ENCODE results near the gene ZNF557. TPM values are rescaled to one million over a fixed set of nuclear protein-coding genes. Genes with fewer than 3 reads are reported as not detected.
A peak's percentile ranks its signal among the peaks of the same experiment; 100 is the strongest.

ZNF557 gene
- total and polyA plus RNA-seq, 4 donors, result 6.9 to 18.1 (median 13.2) TPM

DNA sequence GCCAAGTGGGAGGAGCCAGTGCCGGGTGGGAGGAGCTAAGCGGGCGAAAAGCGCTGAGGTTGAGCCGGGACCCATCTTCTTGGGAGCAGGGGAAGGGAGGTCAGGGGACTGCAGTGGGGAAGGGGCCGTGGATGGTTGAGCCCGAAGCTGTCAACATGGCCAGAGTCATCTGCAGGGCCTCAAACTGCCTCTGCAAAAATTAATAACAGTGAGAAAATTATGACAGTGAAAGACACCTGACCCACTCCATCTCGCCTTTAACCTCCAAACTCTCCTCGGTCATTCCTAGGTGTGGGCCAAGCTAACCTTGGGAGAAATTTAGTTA is 30.1 kb downstream of the ZNF557 start:
- Histone ChIP-seq H3K4me1 (ENCODE audit: control insufficient read depth, insufficient read depth, low read length) (peaks cover 7% of the 10 kb centered on the region), H3K27ac (ENCODE audit: low read depth, low read length) (peak overlapping the region; percentile 97), H3K9me3 (ENCODE audit: control insufficient read depth, insufficient read depth, low read length) (peaks cover 3% of the 10 kb centered on the region), H3K36me3 (ENCODE audit: control insufficient read depth, insufficient read depth, low read length) (no peaks in the 10 kb centered on the region), H3K4me3 (ENCODE audit: low read depth, low read length) (peak overlapping the region; percentile 75), H3K27me3 (ENCODE audit: control insufficient read depth, insufficient read depth, low read length) (no peaks in the 10 kb centered on the region)
- 0% methylated on average over 6 of the region's 9 CpGs for WGBS (ENCODE audit: insufficient coverage)
- no peak for DNase-seq (ENCODE audit: low read depth in 4 of 6, low spot score in 6 of 6)

GRCh38 chr19:7101498-7102253 is 32.2 kb downstream of the ZNF557 start:
- WGBS (ENCODE audit: insufficient coverage), result 78% methylated on average over 10 of the region's 19 CpGs
- DNase-seq (ENCODE audit: low read depth in 4 of 6, low spot score in 6 of 6), result no peak
- Histone ChIP-seq H3K36me3 (ENCODE audit: control insufficient read depth, insufficient read depth, low read length) (no peaks in the 10 kb centered on the region), H3K27me3 (ENCODE audit: control insufficient read depth, insufficient read depth, low read length) (no peaks in the 10 kb centered on the region), H3K4me1 (ENCODE audit: control insufficient read depth, insufficient read depth, low read length) (peaks cover 7% of the 10 kb centered on the region), H3K27ac (ENCODE audit: low read depth, low read length) (no peak overlapping the region), H3K9me3 (ENCODE audit: control insufficient read depth, insufficient read depth, low read length) (no peaks in the 10 kb centered on the region), H3K4me3 (ENCODE audit: low read depth, low read length) (no peak overlapping the region)

- H3K36me3 ChIP-seq (ENCODE audit: control insufficient read depth, insufficient read depth, low read length), result no peaks in the 10 kb centered on the region
- no peaks in the 10 kb centered on the region for H3K27me3 ChIP-seq (ENCODE audit: control insufficient read depth, insufficient read depth, low read length)
- no peak for DNase-seq (ENCODE audit: low read depth in 4 of 6, low spot score in 6 of 6)
- no peak overlapping the region for H3K4me3 ChIP-seq (ENCODE audit: low read depth, low read length)
- H3K4me1 ChIP-seq (ENCODE audit: control insufficient read depth, insufficient read depth, low read length), result peaks cover 3% of the 10 kb centered on the region
- no peaks in the 10 kb centered on the region for H3K9me3 ChIP-seq (ENCODE audit: control insufficient read depth, insufficient read depth, low read length)
- no peak overlapping the region for H3K27ac ChIP-seq (ENCODE audit: low read depth, low read length)
These were observed 35.4 kb downstream of the ZNF557 start for GRCh38 chr19:7104747-7105447.

- Histone ChIP-seq H3K27ac (ENCODE audit: low read depth, low read length) (no peak overlapping the region), H3K4me1 (ENCODE audit: control insufficient read depth, insufficient read depth, low read length) (peaks cover 3% of the 10 kb centered on the region), H3K27me3 (ENCODE audit: control insufficient read depth, insufficient read depth, low read length) (no peaks in the 10 kb centered on the region), H3K4me3 (ENCODE audit: low read depth, low read length) (no peak overlapping the region), H3K9me3 (ENCODE audit: control insufficient read depth, insufficient read depth, low read length) (no peaks in the 10 kb centered on the region), H3K36me3 (ENCODE audit: control insufficient read depth, insufficient read depth, low read length) (no peaks in the 10 kb centered on the region)
- no peak for DNase-seq (ENCODE audit: low read depth in 4 of 6, low spot score in 6 of 6)
- 85% methylated on average over 10 of the region's 10 CpGs for WGBS (ENCODE audit: insufficient coverage)
These were observed 37.5 kb downstream of the ZNF557 start for GRCh38 chr19:7106711-7107657.

DNA sequence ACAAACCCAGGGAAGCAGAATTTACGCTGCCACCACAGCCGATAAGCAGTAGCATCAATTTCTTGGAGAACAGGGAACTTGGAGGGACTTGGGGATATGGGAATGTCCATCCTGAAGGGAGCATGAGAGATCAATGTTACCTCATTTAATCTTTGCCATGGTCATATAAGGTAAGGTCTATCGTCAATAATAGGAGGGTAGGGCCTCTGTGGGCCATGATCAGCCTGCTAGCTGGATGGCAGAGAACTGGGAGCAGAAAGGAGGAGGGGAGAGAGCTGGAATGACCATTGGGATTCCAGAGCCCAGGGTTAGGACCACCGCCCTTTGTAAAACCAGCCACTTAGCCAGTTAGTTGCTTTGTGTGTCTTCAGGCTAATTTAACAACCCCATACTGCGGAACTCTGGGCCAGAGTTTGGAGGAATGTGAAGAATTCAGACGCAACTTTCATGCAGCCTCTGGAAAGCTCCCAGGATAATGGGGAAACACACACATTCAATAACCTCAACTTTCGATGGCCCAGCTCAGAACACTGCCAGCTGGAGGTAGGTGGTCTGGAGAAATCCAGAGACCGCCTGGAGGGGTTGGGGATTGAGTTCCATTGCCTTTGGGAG is 40.3 kb downstream of the ZNF557 start:
- Histone ChIP-seq H3K9me3 (ENCODE audit: control insufficient read depth, insufficient read depth, low read length) (no peaks in the 10 kb centered on the region), H3K4me1 (ENCODE audit: control insufficient read depth, insufficient read depth, low read length) (no peaks in the 10 kb centered on the region), H3K4me3 (ENCODE audit: low read depth, low read length) (no peak overlapping the region), H3K27ac (ENCODE audit: low read depth, low read length) (no peak overlapping the region), H3K27me3 (ENCODE audit: control insufficient read depth, insufficient read depth, low read length) (no peaks in the 10 kb centered on the region), H3K36me3 (ENCODE audit: control insufficient read depth, insufficient read depth, low read length) (no peaks in the 10 kb centered on the region)
- 100% methylated on average over 1 of the region's 8 CpGs for WGBS (ENCODE audit: insufficient coverage)
- peak in 1 of 6 donors; percentile 36 for DNase-seq (ENCODE audit: low read depth in 4 of 6, low spot score in 6 of 6)

DNA sequence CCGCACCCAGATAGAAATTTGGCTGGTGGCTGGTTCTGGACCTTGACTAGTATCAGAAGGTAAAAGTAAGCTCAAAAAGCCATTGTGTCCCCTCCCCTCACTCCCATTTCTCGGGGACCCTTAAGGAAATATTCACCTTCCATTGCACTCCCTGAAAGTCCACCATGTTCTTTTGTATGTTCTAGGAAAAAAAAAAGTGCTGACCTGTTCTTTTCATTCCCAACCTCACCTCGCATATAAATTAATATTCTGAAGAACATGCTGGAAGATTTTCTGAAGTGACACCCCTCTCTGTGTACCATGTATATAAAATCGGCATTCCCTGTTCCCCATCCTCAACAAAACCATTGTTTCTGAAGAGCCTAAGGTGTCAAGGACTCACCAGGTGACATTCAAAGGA is 43.2 kb downstream of the ZNF557 start:
- no peak overlapping the region for H3K4me3 ChIP-seq (ENCODE audit: low read depth, low read length)
- no peak for DNase-seq (ENCODE audit: low read depth in 4 of 6, low spot score in 6 of 6)
- 100% methylated on average over 1 of the region's 4 CpGs for WGBS (ENCODE audit: insufficient coverage)
- H3K36me3 ChIP-seq (ENCODE audit: control insufficient read depth, insufficient read depth, low read length), result peaks cover 11% of the 10 kb centered on the region
- H3K4me1 ChIP-seq (ENCODE audit: control insufficient read depth, insufficient read depth, low read length), result no peaks in the 10 kb centered on the region
- H3K9me3 ChIP-seq (ENCODE audit: control insufficient read depth, insufficient read depth, low read length), result no peaks in the 10 kb centered on the region
- no peaks in the 10 kb centered on the region for H3K27me3 ChIP-seq (ENCODE audit: control insufficient read depth, insufficient read depth, low read length)
- H3K27ac ChIP-seq (ENCODE audit: low read depth, low read length), result no peak overlapping the region

- no peak overlapping the region for H3K4me3 ChIP-seq (ENCODE audit: low read depth, low read length)
- no peaks in the 10 kb centered on the region for H3K27me3 ChIP-seq (ENCODE audit: control insufficient read depth, insufficient read depth, low read length)
- H3K9me3 ChIP-seq (ENCODE audit: control insufficient read depth, insufficient read depth, low read length), result no peaks in the 10 kb centered on the region
- no peak for DNase-seq (ENCODE audit: low read depth in 4 of 6, low spot score in 6 of 6)
- no peak overlapping the region for H3K27ac ChIP-seq (ENCODE audit: low read depth, low read length)
- WGBS (ENCODE audit: insufficient coverage), result no CpG with 5 or more reads among the region's 1 CpG
- H3K4me1 ChIP-seq (ENCODE audit: control insufficient read depth, insufficient read depth, low read length), result no peaks in the 10 kb centered on the region
- H3K36me3 ChIP-seq (ENCODE audit: control insufficient read depth, insufficient read depth, low read length), result peaks cover 17% of the 10 kb centered on the region
These were observed 43.7 kb downstream of the ZNF557 start for GRCh38 chr19:7113233-7113632.

- DNase-seq (ENCODE audit: low read depth in 4 of 6, low spot score in 6 of 6), result peak in 3 of 6 donors; percentile 5 to 47 (median 26)
These were observed 46.2 kb downstream of the ZNF557 start for GRCh38 chr19:7115721-7116120.

GRCh38 chr19:7117248-7117647 is 47.7 kb downstream of the ZNF557 start:
- Histone ChIP-seq H3K4me3 (ENCODE audit: low read depth, low read length) (no peak overlapping the region), H3K36me3 (ENCODE audit: control insufficient read depth, insufficient read depth, low read length) (peaks cover 44% of the 10 kb centered on the region), H3K9me3 (ENCODE audit: control insufficient read depth, insufficient read depth, low read length) (no peaks in the 10 kb centered on the region), H3K4me1 (ENCODE audit: control insufficient read depth, insufficient read depth, low read length) (no peaks in the 10 kb centered on the region), H3K27me3 (ENCODE audit: control insufficient read depth, insufficient read depth, low read length) (no peaks in the 10 kb centered on the region), H3K27ac (ENCODE audit: low read depth, low read length) (no peak overlapping the region)
- 95% methylated on average over 8 of the region's 11 CpGs for WGBS (ENCODE audit: insufficient coverage)
- DNase-seq (ENCODE audit: low read depth in 4 of 6, low spot score in 6 of 6), result no peak

More at GRCh38 chr19:7115721-7116120, 46.2 kb downstream of the ZNF557 start:
- Histone ChIP-seq H3K4me1 (ENCODE audit: control insufficient read depth, insufficient read depth, low read length) (no peaks in the 10 kb centered on the region), H3K36me3 (ENCODE audit: control insufficient read depth, insufficient read depth, low read length) (peaks cover 32% of the 10 kb centered on the region), H3K9me3 (ENCODE audit: control insufficient read depth, insufficient read depth, low read length) (no peaks in the 10 kb centered on the region), H3K27me3 (ENCODE audit: control insufficient read depth, insufficient read depth, low read length) (no peaks in the 10 kb centered on the region), H3K4me3 (ENCODE audit: low read depth, low read length) (no peak overlapping the region), H3K27ac (ENCODE audit: low read depth, low read length) (no peak overlapping the region)
- WGBS (ENCODE audit: insufficient coverage), result 79% methylated on average over 2 of the region's 6 CpGs

Measured in spinal cord (tissue), 10 donors.